MM.1S (cell line): Measurements from ENCODE around the gene GBP3.

Experiments
- EZH2 ChIP-seq: fragments of 300-600 bp; sonication (generic); optimal IDR thresholded peaks from 2 replicates; pipeline ENCODE3; 2017; ENCODE audit warnings: low read depth, mild to moderate bottlenecking, antibody characterized with exemption, low read length, mixed read lengths
- EZH2phosphoT487 ChIP-seq: fragments of 300-600 bp; sonication (generic); IDR thresholded peaks from 2 replicates; pipeline ENCODE4 v1.6.1; 2018; ENCODE audit warnings: antibody characterized with exemption, low read length
- TF ChIP-seq, protein P1 (sequence below): fragments of 300-600 bp; sonication (generic); IDR thresholded peaks from 2 replicates; pipeline ENCODE4 v1.5.1; 2016; ENCODE audit warnings: antibody characterized with exemption, low read length, mixed read lengths

DNA sequence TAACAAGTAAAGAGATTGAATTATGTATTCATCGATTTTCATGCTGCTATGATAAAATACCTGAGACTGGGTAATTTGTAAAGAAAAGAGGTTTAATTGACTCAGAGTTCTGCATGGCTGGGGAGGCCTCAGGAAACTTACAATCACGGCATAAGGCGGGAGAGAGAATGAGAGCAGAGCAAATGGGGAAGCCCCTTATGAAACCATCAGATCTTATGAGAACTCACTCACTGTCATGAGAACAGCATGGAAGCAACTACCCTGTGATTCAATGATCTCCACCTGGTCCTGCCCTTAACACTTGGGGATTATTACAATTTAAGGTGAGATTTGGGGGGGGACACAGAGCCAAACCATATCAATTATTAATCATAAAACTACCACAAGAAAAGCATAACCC, 3.3 kb upstream of the GBP3 start:
- TF ChIP-seq, protein P1, sequence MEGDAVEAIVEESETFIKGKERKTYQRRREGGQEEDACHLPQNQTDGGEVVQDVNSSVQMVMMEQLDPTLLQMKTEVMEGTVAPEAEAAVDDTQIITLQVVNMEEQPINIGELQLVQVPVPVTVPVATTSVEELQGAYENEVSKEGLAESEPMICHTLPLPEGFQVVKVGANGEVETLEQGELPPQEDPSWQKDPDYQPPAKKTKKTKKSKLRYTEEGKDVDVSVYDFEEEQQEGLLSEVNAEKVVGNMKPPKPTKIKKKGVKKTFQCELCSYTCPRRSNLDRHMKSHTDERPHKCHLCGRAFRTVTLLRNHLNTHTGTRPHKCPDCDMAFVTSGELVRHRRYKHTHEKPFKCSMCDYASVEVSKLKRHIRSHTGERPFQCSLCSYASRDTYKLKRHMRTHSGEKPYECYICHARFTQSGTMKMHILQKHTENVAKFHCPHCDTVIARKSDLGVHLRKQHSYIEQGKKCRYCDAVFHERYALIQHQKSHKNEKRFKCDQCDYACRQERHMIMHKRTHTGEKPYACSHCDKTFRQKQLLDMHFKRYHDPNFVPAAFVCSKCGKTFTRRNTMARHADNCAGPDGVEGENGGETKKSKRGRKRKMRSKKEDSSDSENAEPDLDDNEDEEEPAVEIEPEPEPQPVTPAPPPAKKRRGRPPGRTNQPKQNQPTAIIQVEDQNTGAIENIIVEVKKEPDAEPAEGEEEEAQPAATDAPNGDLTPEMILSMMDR = no peak
- TF ChIP-seq EZH2 = no peak
- no peak for TF ChIP-seq EZH2phosphoT487
